ENCODE results near the gene GLIPR1L1. TPM values are rescaled to one million over a fixed set of nuclear protein-coding genes. Genes with fewer than 3 reads are reported as not detected.

The GLIPR1L1 gene
- total RNA-seq, 1 experiment from 2014 or later = not detected

- no peak for TF ChIP-seq REST (IDR thresholded peaks at IDR 0.05; ENCODE audit: low read depth)
- TF ChIP-seq CBX3 (IDR thresholded peaks at IDR 0.05; ENCODE audit: low read depth) = no peak
- no peak for TF ChIP-seq ZNF274 (IDR thresholded peaks at IDR 0.05; ENCODE audit: low read depth, low read length)
Measured at GRCh38 chr12:75315518-75315917, 19.0 kb upstream of the GLIPR1L1 start (continued).

GRCh38 chr12:75317784-75318183 lies 16.7 kb upstream of the GLIPR1L1 start:
- H3K36me3 ChIP-seq (ENCODE audit: control insufficient read depth in 1 of 2, insufficient read depth in 2 of 2, low read length in 2 of 2) = no peaks in the 10 kb centered on the region
- H3K9me3 ChIP-seq (ENCODE audit: control insufficient read depth in 1 of 2, insufficient read depth in 1 of 2, low read depth in 1 of 2, low read length in 2 of 2) = no peaks in the 10 kb centered on the region
- H2AFZ ChIP-seq (ENCODE audit: low read depth, low read length, poor library complexity, severe bottlenecking) = no peak overlapping the region
- no peak overlapping the region for H3K27ac ChIP-seq (ENCODE audit: low read depth, low read length)
- H3K4me1 ChIP-seq (ENCODE audit: control insufficient read depth in 1 of 2, insufficient read depth in 2 of 2, low read length in 2 of 2) = peaks cover 0 to 11% of the 10 kb centered on the region in 2 experiments; a peak in 2 of 4 replicates
- H3K9ac ChIP-seq (ENCODE audit: low read length) = no peak overlapping the region
- no peak overlapping the region for H3K4me3 ChIP-seq (replicated peaks in 1 of 2; ENCODE audit: low read depth in 1 of 2, low read length in 2 of 2)
- POLR2A ChIA-PET = no interaction called here
- H4K20me1 ChIP-seq (ENCODE audit: insufficient read depth) = no peaks in the 10 kb centered on the region
- no peaks in the 10 kb centered on the region for H3K27me3 ChIP-seq (ENCODE audit: insufficient read depth, low read length)
- no peaks in the 10 kb centered on the region for H3K9me2 ChIP-seq (ENCODE audit: insufficient read depth)
- DNase-seq (ENCODE audit: low read depth, low spot score) = no peak
- BruUV-seq (replicated peaks) = no TSS peak
- ATAC-seq = no peak
- TF ChIP-seq MAX (IDR thresholded peaks at IDR 0.05) = no peak
- TF ChIP-seq SRF (IDR thresholded peaks at IDR 0.05; ENCODE audit: low read depth) = no peak
- no peak for TF ChIP-seq RAD21 (IDR thresholded peaks at IDR 0.05; ENCODE audit: low read depth)
- TF ChIP-seq TCF7L2 (IDR thresholded peaks at IDR 0.05; ENCODE audit: borderline replicate concordance, extremely low read depth, insufficient read depth, insufficient read length) = no peak
- TF ChIP-seq ATF3 (IDR thresholded peaks at IDR 0.05) = no peak
- no peak for TF ChIP-seq CBX3 (IDR thresholded peaks at IDR 0.05; ENCODE audit: low read depth)
- TF ChIP-seq JUND (IDR thresholded peaks at IDR 0.05) = no peak
- TF ChIP-seq FOSL1 (IDR thresholded peaks at IDR 0.05; ENCODE audit: low read depth) = no peak
- TF ChIP-seq ZFX (IDR thresholded peaks at IDR 0.05) = no peak
- no peak for TF ChIP-seq POLR2A (IDR thresholded peaks at IDR 0.05; ENCODE audit: borderline replicate concordance, extremely low read depth, insufficient read depth, insufficient read length)
- H3K79me2 ChIP-seq (ENCODE audit: insufficient read depth, low read length) = no peaks in the 10 kb centered on the region
- CTCF ChIA-PET = interaction anchor here (1.6 kb wide), 1 partner anchor 17 kb away, joined by 3 read pairs; the partner anchor contains the start of gene GLIPR1L1
- no peak overlapping the region for H3K4me2 ChIP-seq (ENCODE audit: low read length)
- RAD21 ChIA-PET (ENCODE audit: low non-redundant PET in 1 of 2, low total read pairs in 2 of 2, uncharacterized antibody in 2 of 2, unreplicated experiment in 2 of 2) = no interaction called here
- intact Hi-C loops (cut with micrococcal nuclease) = no loop called here

All from HCT116 (cell line).